Glomerular endothelial cell (primary cell): ENCODE results near the gene LETMD1. TPM values are rescaled to one million over a fixed set of nuclear protein-coding genes. Genes with fewer than 3 reads are reported as not detected.
"Not testable (repeated sequence)": the region's sequence is repeated elsewhere in the genome, so short reads cannot be mapped to it uniquely, and the experiment has no call there.

Source experiments
- DNase-seq: peaks from one replicate; pipeline ENCODE4 v3.0.0-alpha.2; 2011; ENCODE audit warnings: low read depth, low spot score; ENCODE audit errors: extremely low read depth
- total RNA-seq: library from RNA; depleted of rRNA; stranded (reverse); fragments of >200 nt; gene quantifications from 2 replicates; pipeline ENCODE4 v1.2.3, GENCODE V29; 2015

The LETMD1 gene
- total RNA-seq, 1 donor from 2014 or later: 28.0 TPM

- no peak for DNase-seq
Observed at GRCh38 chr12:51075390-51075789, 27.3 kb downstream of the LETMD1 start.

- no peak for DNase-seq
Observed at GRCh38 chr12:51076236-51076930, 28.3 kb downstream of the LETMD1 start.

- DNase-seq: no peak
Observed at GRCh38 chr12:51077930-51078329, 29.8 kb downstream of the LETMD1 start.

GRCh38 chr12:51078346-51078745 lies 30.2 kb downstream of the LETMD1 start:
- DNase-seq: not testable (repeated sequence)

GRCh38 chr12:51078866-51079265 lies 30.7 kb downstream of the LETMD1 start:
- DNase-seq: not testable (repeated sequence)

- no peak for DNase-seq
Observed at GRCh38 chr12:51080136-51080535, 32.0 kb downstream of the LETMD1 start.

GRCh38 chr12:51081421-51081820 lies 33.3 kb downstream of the LETMD1 start:
- DNase-seq: no peak

GRCh38 chr12:51082561-51083125 lies 34.5 kb downstream of the LETMD1 start:
- DNase-seq: no peak

- DNase-seq: peak; percentile 36
Observed at GRCh38 chr12:51083126-51083833, 35.2 kb downstream of the LETMD1 start, which contains the start of gene CSRNP2. Gene CSRNP2 (minus strand): TSS chr12:51083596. CDS start chr12:51076561, 7,035 bp downstream.

GRCh38 chr12:51085757-51086156 lies 37.6 kb downstream of the LETMD1 start:
- DNase-seq: no peak

GRCh38 chr12:51086933-51087332 lies 38.8 kb downstream of the LETMD1 start:
- DNase-seq: no peak

- no peak for DNase-seq
Observed at GRCh38 chr12:51087818-51088217, 39.7 kb downstream of the LETMD1 start.

GRCh38 chr12:51090705-51091229 lies 42.6 kb downstream of the LETMD1 start:
- DNase-seq: no peak

GRCh38 chr12:51098611-51099010 lies 50.5 kb downstream of the LETMD1 start:
- no peak for DNase-seq

GRCh38 chr12:51103977-51104376 lies 55.9 kb downstream of the LETMD1 start:
- DNase-seq: no peak

- no peak for DNase-seq
Observed at GRCh38 chr12:51108136-51108535, 60.0 kb downstream of the LETMD1 start.

Other genes starting within 250 kb of the LETMD1 start
- gene TMPRSS12, start 205.4 kb upstream of the LETMD1 start, total RNA-seq: not detected in 2 replicates
- gene HIGD1C, start 95.8 kb upstream of the LETMD1 start, total RNA-seq: not detected in 2 replicates
- gene SLC11A2, start 21.9 kb upstream of the LETMD1 start, total RNA-seq: 21.2 and 26.6 TPM in 2 replicates
- gene CSRNP2, start 35.3 kb downstream of the LETMD1 start, total RNA-seq: 22.4 and 41.3 TPM in 2 replicates
- gene TFCP2, start 124.8 kb downstream of the LETMD1 start, total RNA-seq: 15.7 and 17.0 TPM in 2 replicates
- gene POU6F1, start 169.7 kb downstream of the LETMD1 start, total RNA-seq: 6.7 and 13.2 TPM in 2 replicates
- 204 and 248 TPM in 2 replicates for gene DAZAP2, start 190.5 kb downstream of the LETMD1 start, total RNA-seq
- gene SMAGP, start 222.1 kb downstream of the LETMD1 start, total RNA-seq: 15.4 and 27.2 TPM in 2 replicates